G401.6 (cell line): ENCODE results near the gene USF1.

ENCODE experiments used
- FAIRE-seq: peaks from 2 replicates; lab custom pipeline; 2012; peaks lifted over from hg19 to GRCh38; lab: Jason Lieb, UNC

Gene USF1

GRCh38 chr1:161045736-161046604 is at the start of gene USF1:
Gene USF1 (minus strand): TSS chr1:161045977. CDS start chr1:161043275, 2,702 bp downstream.
- FAIRE-seq: peak; percentile 93

- no peak for FAIRE-seq
Observed at GRCh38 chr1:161095230-161095629, 49.5 kb upstream of the USF1 start.

GRCh38 chr1:161094481-161094880 is 48.7 kb upstream of the USF1 start:
- no peak for FAIRE-seq

- FAIRE-seq: no peak
Observed at GRCh38 chr1:161092621-161093028, 46.8 kb upstream of the USF1 start.

- no peak for FAIRE-seq
Observed at GRCh38 chr1:161091796-161092507, 46.2 kb upstream of the USF1 start.

GRCh38 chr1:161091093-161091492 is 45.3 kb upstream of the USF1 start:
- FAIRE-seq: no peak

GRCh38 chr1:161090617-161091016 is 44.8 kb upstream of the USF1 start:
- FAIRE-seq: no peak

- FAIRE-seq: no peak
Observed at GRCh38 chr1:161089938-161090337, 44.2 kb upstream of the USF1 start.

- no peak for FAIRE-seq
Observed at GRCh38 chr1:161089251-161089924, 43.6 kb upstream of the USF1 start, which contains the start of gene NECTIN4. Gene NECTIN4 (minus strand): TSS chr1:161089558. CDS start chr1:161089296, 262 bp downstream.

GRCh38 chr1:161088587-161089110 is 42.9 kb upstream of the USF1 start:
- no peak for FAIRE-seq

GRCh38 chr1:161086457-161086856 is 40.7 kb upstream of the USF1 start:
- FAIRE-seq: no peak

GRCh38 chr1:161085165-161085564 is 39.4 kb upstream of the USF1 start:
- FAIRE-seq: no peak

- no peak for FAIRE-seq
Observed at GRCh38 chr1:161084597-161084988, 38.8 kb upstream of the USF1 start.

GRCh38 chr1:161083748-161084596 is 38.2 kb upstream of the USF1 start:
- FAIRE-seq: no peak

GRCh38 chr1:161082996-161083747 is 37.4 kb upstream of the USF1 start:
- no peak for FAIRE-seq

GRCh38 chr1:161082483-161082882 is 36.7 kb upstream of the USF1 start:
- no peak for FAIRE-seq

GRCh38 chr1:161081519-161081918 is 35.7 kb upstream of the USF1 start:
- FAIRE-seq: no peak

GRCh38 chr1:161080441-161081405 is 34.9 kb upstream of the USF1 start:
- no peak for FAIRE-seq

GRCh38 chr1:161079436-161080110 is 33.8 kb upstream of the USF1 start:
- FAIRE-seq: no peak
